Keratinocyte (primary cell): ENCODE results near the gene OTUD5. TPM values are rescaled to one million over a fixed set of nuclear protein-coding genes. Genes with fewer than 3 reads are reported as not detected.

Source experiments
- DNase-seq: peaks from one replicate; pipeline ENCODE4 v3.0.0-alpha.2; 2011; ENCODE audit warnings: low read depth, missing footprints, low spot score
- FAIRE-seq: peaks from 2 replicates; lab custom pipeline; 2011; peaks lifted over from hg19 to GRCh38; lab: Jason Lieb, UNC
- H2AFZ ChIP-seq: 2 replicates; pipeline ENCODE4 v1.6.0; 2012; ENCODE audit warnings: low read length, control low read depth, inconsistent platforms; ENCODE audit not compliant: control insufficient read depth
- H3K27ac ChIP-seq: 2 replicates; pipeline ENCODE4 v1.5.1; 2011; ENCODE audit warnings: low read length; ENCODE audit not compliant: control insufficient read depth, insufficient read depth
- H3K27me3 ChIP-seq: 3 replicates; pipeline ENCODE4 v1.6.0; 2011; ENCODE audit warnings: low read length; ENCODE audit not compliant: control insufficient read depth, insufficient read depth; ENCODE audit errors: extremely low read depth
- H3K36me3 ChIP-seq, 2 experiments: 2 replicates in 1 of 2; 3 replicates in 1 of 2; pipeline ENCODE4 v1.5.1; 2011; ENCODE audit warnings: low read length in 2 of 2, mild to moderate bottlenecking in 1 of 2; ENCODE audit not compliant: control insufficient read depth in 2 of 2, insufficient read depth in 2 of 2; ENCODE audit errors: extremely low read depth in 1 of 2
- H3K4me1 ChIP-seq: 3 replicates; pipeline ENCODE4 v1.5.1; 2011; ENCODE audit warnings: low read length; ENCODE audit not compliant: control insufficient read depth, insufficient read depth; ENCODE audit errors: extremely low read depth
- H3K4me2 ChIP-seq: 3 replicates; pipeline ENCODE4 v1.6.0; 2011; ENCODE audit warnings: low read depth, low read length; ENCODE audit not compliant: control insufficient read depth, insufficient read depth; ENCODE audit errors: extremely low read depth
- H3K4me3 ChIP-seq, 3 experiments: fragments of 200-600 bp in 1 of 3; sonication (generic) in 1 of 3; 2 replicates in 2 of 3; 3 replicates in 1 of 3; pipeline ENCODE4 v1.5.1; 2011 to 2016; ENCODE audit warnings: low read length in 3 of 3, mild to moderate bottlenecking in 3 of 3, control low read depth in 2 of 3, inconsistent platforms in 1 of 3, low read depth in 1 of 3, mixed read lengths in 1 of 3, mixed run types in 1 of 3, moderate library complexity in 1 of 3; ENCODE audit not compliant: control insufficient read depth in 2 of 3, insufficient read depth in 2 of 3; ENCODE audit errors: extremely low read depth in 1 of 3
- H3K79me2 ChIP-seq: 2 replicates; pipeline ENCODE4 v1.6.0; 2012; ENCODE audit warnings: low read length; ENCODE audit not compliant: control insufficient read depth, insufficient read depth
- H3K9ac ChIP-seq: 3 replicates; pipeline ENCODE4 v1.6.0; 2011; ENCODE audit warnings: low read length; ENCODE audit not compliant: control insufficient read depth, insufficient read depth; ENCODE audit errors: extremely low read depth
- H3K9me1 ChIP-seq: 3 replicates; pipeline ENCODE4 v1.6.0; 2011; ENCODE audit warnings: low read length; ENCODE audit not compliant: control insufficient read depth, insufficient read depth; ENCODE audit errors: extremely low read depth
- H3K9me3 ChIP-seq: 2 replicates; pipeline ENCODE4 v1.5.1; 2012; ENCODE audit warnings: low read depth, low read length; ENCODE audit not compliant: control insufficient read depth
- H4K20me1 ChIP-seq: 3 replicates; pipeline ENCODE4 v1.6.0; 2011; ENCODE audit warnings: low read length; ENCODE audit not compliant: control insufficient read depth, insufficient read depth; ENCODE audit errors: extremely low read depth
- EZH2 ChIP-seq: IDR thresholded peaks from one replicate; pipeline ENCODE4 v1.6.1; 2012; ENCODE audit warnings: inconsistent platforms, mild to moderate bottlenecking, low read length, moderate library complexity
- dilution Hi-C: fragments of 300-500 bp; cut with MboI; formaldehyde crosslinking; loops from one replicate; pipeline ENCODE4 v1.7.0; 2020; ENCODE audit warnings: low sequenced_read_pairs; ENCODE audit not compliant: extremely low pct_ligation_motif_present
- polyA plus RNA-seq, 5 experiments: library from polyadenylated mRNA; depleted of rRNA in 3 of 5; stranded (reverse) in 3 of 5; stranded (forward) in 1 of 5; unstranded in 1 of 5; fragments of >200 nt; gene quantifications; 1 replicate in 1 of 5; 2 replicates in 3 of 5; 3 replicates in 1 of 5; pipeline versions ENCODE4 v1.2.1 to v1.2.3, GENCODE V29; 2011 to 2012; ENCODE audit warnings: missing spikeins in 2 of 5, low read depth in 1 of 5, low replicate concordance in 1 of 5
- TF ChIP-seq, protein P1 (sequence below), 3 experiments: IDR thresholded peaks in 1 of 3; conservative IDR thresholded peaks in 1 of 3; optimal IDR thresholded peaks in 1 of 3; 2 replicates in 2 of 3; 3 replicates in 1 of 3; pipeline versions ENCODE3 to v1.5.1; 2011; ENCODE audit warnings: low read length in 3 of 3, mild to moderate bottlenecking in 3 of 3, moderate library complexity in 2 of 3, control low read depth in 1 of 3, inconsistent platforms in 1 of 3; ENCODE audit not compliant: insufficient read depth in 2 of 3; ENCODE audit errors: extremely low read depth in 1 of 3

The OTUD5 gene
- polyA plus RNA-seq, 1 donor (not counting 4 experiments of a cell fraction or from before 2014, with no cell fraction given): 40.3 TPM

DNA sequence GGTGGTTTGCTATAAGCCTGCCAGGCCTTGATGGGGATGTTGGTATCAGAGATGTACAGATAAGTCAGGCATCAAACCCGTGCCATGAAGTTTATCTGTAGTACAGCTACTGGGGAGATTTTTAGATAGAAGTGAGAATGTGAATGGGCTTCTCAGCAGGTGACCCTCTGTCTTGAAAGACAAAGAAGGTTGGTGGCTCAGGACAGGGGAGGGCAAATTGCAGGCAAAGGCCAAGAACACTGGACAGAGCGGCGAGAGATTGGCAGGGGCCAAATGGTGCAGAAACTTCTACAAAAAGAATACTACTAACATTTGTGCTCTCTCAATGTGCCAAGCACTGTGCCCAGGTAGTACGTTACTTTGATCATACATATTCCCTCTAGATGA, 36.7 kb downstream of the OTUD5 start:
- Histone ChIP-seq H3K27ac (no peak overlapping the region), H3K36me3 (peaks cover 4 to 7% of the 10 kb centered on the region in 2 experiments), H3K79me2 (peaks cover 14% of the 10 kb centered on the region), H3K4me3 (no peak overlapping the region), H3K9me1 (no peaks in the 10 kb centered on the region), H3K9me3 (peaks cover 2% of the 10 kb centered on the region), H2AFZ (no peak overlapping the region), H3K4me1 (peaks cover 14% of the 10 kb centered on the region), H3K4me2 (no peak overlapping the region), H3K27me3 (no peaks in the 10 kb centered on the region), H4K20me1 (no peaks in the 10 kb centered on the region), H3K9ac (no peak overlapping the region)
- dilution Hi-C loops: no loop called here
- no peak for TF ChIP-seq EZH2
- TF ChIP-seq, protein P1, sequence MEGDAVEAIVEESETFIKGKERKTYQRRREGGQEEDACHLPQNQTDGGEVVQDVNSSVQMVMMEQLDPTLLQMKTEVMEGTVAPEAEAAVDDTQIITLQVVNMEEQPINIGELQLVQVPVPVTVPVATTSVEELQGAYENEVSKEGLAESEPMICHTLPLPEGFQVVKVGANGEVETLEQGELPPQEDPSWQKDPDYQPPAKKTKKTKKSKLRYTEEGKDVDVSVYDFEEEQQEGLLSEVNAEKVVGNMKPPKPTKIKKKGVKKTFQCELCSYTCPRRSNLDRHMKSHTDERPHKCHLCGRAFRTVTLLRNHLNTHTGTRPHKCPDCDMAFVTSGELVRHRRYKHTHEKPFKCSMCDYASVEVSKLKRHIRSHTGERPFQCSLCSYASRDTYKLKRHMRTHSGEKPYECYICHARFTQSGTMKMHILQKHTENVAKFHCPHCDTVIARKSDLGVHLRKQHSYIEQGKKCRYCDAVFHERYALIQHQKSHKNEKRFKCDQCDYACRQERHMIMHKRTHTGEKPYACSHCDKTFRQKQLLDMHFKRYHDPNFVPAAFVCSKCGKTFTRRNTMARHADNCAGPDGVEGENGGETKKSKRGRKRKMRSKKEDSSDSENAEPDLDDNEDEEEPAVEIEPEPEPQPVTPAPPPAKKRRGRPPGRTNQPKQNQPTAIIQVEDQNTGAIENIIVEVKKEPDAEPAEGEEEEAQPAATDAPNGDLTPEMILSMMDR (optimal IDR thresholded peaks at IDR 0.05 in 1 of 3, IDR thresholded peaks at IDR 0.05 in 1 of 3, conservative IDR thresholded peaks at IDR 0.05 in 1 of 3; ENCODE audit: extremely low read depth in 1 of 3, insufficient read depth in 2 of 3, low read length in 3 of 3): no peak
- FAIRE-seq (no peak), DNase-seq (no peak)

DNA sequence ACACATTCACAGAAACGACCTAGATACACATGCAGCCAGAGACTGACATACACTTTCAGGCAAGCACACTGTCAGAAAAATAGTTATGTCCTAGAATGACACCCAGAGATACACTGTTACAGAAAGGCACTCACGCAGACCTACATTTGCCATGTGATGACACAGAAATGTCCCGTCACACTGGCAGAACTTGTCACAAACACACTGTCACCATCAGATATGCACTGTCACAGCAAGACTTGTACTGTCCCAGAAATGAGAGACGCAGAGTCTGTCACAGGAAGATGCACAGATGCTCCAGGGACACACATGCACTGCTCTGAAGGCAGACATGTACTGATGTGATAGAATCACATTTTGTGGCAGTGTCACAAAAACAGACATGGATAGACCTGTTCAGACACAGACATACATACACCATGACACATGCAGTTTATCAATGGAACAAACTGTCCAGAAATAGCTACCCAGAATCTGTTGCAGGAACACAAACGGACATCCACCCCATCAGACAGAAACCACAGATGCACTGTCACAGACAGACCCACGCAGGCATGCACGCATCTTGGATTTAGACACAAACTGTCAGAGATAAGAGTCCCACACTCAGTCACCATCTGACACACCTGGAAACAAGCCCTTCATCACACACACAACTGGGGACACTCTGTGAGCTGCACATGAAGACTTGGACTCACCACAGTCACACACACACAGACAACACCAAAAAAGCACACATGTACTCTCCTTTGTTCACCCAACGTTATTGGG, 37.3 kb downstream of the OTUD5 start:
- H3K9me1 ChIP-seq: no peaks in the 10 kb centered on the region
- no peaks in the 10 kb centered on the region for H4K20me1 ChIP-seq
- no peaks in the 10 kb centered on the region for H3K27me3 ChIP-seq
- H3K27ac ChIP-seq: no peak overlapping the region
- no peak overlapping the region for H3K4me3 ChIP-seq
- no peak overlapping the region for H2AFZ ChIP-seq
- no peak overlapping the region for H3K9ac ChIP-seq
- FAIRE-seq (no peak), DNase-seq (no peak)
- H3K4me1 ChIP-seq: peaks cover 14% of the 10 kb centered on the region
- TF ChIP-seq, protein P1 (optimal IDR thresholded peaks at IDR 0.05 in 1 of 3, IDR thresholded peaks at IDR 0.05 in 1 of 3, conservative IDR thresholded peaks at IDR 0.05 in 1 of 3; ENCODE audit: extremely low read depth in 1 of 3, insufficient read depth in 2 of 3, low read length in 3 of 3): no peak
- no peak for TF ChIP-seq EZH2
- H3K9me3 ChIP-seq: peaks cover 2% of the 10 kb centered on the region
- no peak overlapping the region for H3K4me2 ChIP-seq
- H3K79me2 ChIP-seq: peaks cover 17% of the 10 kb centered on the region
- dilution Hi-C loops: no loop called here
- H3K36me3 ChIP-seq: peaks cover 4 to 7% of the 10 kb centered on the region in 2 experiments
